ENCODE measurements around the gene NPLOC4. TPM values are rescaled to one million over a fixed set of nuclear protein-coding genes. Genes with fewer than 3 reads are reported as not detected.
A peak's percentile ranks its signal among the peaks of the same experiment; 100 is the strongest.

NPLOC4 gene
- total and polyA plus RNA-seq, 2 experiments from 2014 or later, result 51.4 to 64.6 TPM

- H3K4me1 ChIP-seq (ENCODE audit: insufficient read depth), result peaks cover 22% of the 10 kb centered on the region
- 1% methylated on average over 39 to 46 of the region's 69 CpGs for WGBS, 2 experiments (ENCODE audit: low coverage in 1 of 2, low lambda C conversion rate in 2 of 2, missing lambda C conversion rate in 2 of 2)
- H3K36me3 ChIP-seq (ENCODE audit: low read depth), result no peaks in the 10 kb centered on the region
These were observed 85.3 kb downstream of the NPLOC4 start for GRCh38 chr17:81551458-81552243.

GRCh38 chr17:81550830-81551457 lies 86.0 kb downstream of the NPLOC4 start:
- peak overlapping the region; percentile 90 for H3K4me3 ChIP-seq
- H3K79me2 ChIP-seq (ENCODE audit: insufficient read depth), result peaks cover 27% of the 10 kb centered on the region

More at GRCh38 chr17:81551458-81552243, 85.3 kb downstream of the NPLOC4 start:
- peak overlapping the region; percentile 78 for H3K9ac ChIP-seq
- H3K79me2 ChIP-seq (ENCODE audit: insufficient read depth), result peaks cover 27% of the 10 kb centered on the region
- H3K4me2 ChIP-seq (ENCODE audit: unreplicated experiment), result peak overlapping the region; percentile 84
- peak overlapping the region; percentile 90 for H3K4me3 ChIP-seq
- peaks cover 15% of the 10 kb centered on the region; the same call in 1 of the 2 replicates for H3F3A ChIP-seq (ENCODE audit: insufficient read depth)
- H3K9me3 ChIP-seq (ENCODE audit: low read depth), result no peaks in the 10 kb centered on the region
- in situ Hi-C loops (cut with MboI), result no loop called here
- no peaks in the 10 kb centered on the region for H3K9me2 ChIP-seq (ENCODE audit: insufficient read depth)
- no peaks in the 10 kb centered on the region for H3K27me3 ChIP-seq (replicated peaks; ENCODE audit: insufficient read depth)
- peak overlapping the region; percentile 75 for H2AFZ ChIP-seq
- peak; percentile 55 for DNase-seq
- no peak for TF ChIP-seq EZH2phosphoT487 (IDR thresholded peaks at IDR 0.05; ENCODE audit: insufficient read depth, low read depth)
- TF ChIP-seq EZH2 (IDR thresholded peaks at IDR 0.05; ENCODE audit: insufficient read depth, poor library complexity, severe bottlenecking), result no peak
- H3K27ac ChIP-seq, result peak overlapping the region; percentile 30; the same call in 1 of the 2 replicates
- no peaks in the 10 kb centered on the region for H4K20me1 ChIP-seq (ENCODE audit: insufficient read depth)

GRCh38 chr17:81550285-81550684 lies 86.6 kb downstream of the NPLOC4 start:
- Histone ChIP-seq H4K20me1 (ENCODE audit: insufficient read depth) (no peaks in the 10 kb centered on the region), H3K36me3 (ENCODE audit: low read depth) (no peaks in the 10 kb centered on the region), H3K27me3 (replicated peaks; ENCODE audit: insufficient read depth) (no peaks in the 10 kb centered on the region), H3K27ac (no peak overlapping the region), H3K4me3 (no peak overlapping the region), H3K9me2 (ENCODE audit: insufficient read depth) (no peaks in the 10 kb centered on the region), H3K4me2 (ENCODE audit: unreplicated experiment) (no peak overlapping the region), H3K4me1 (ENCODE audit: insufficient read depth) (peaks cover 13% of the 10 kb centered on the region), H3K9me3 (ENCODE audit: low read depth) (no peaks in the 10 kb centered on the region), H2AFZ (no peak overlapping the region), H3F3A (ENCODE audit: insufficient read depth) (peaks cover 10% of the 10 kb centered on the region; the same call in 1 of the 2 replicates), H3K9ac (no peak overlapping the region), H3K79me2 (ENCODE audit: insufficient read depth) (peaks cover 27% of the 10 kb centered on the region)
- no peak for DNase-seq
- in situ Hi-C loops (cut with MboI), result no loop called here
- TF ChIP-seq EZH2 (IDR thresholded peaks at IDR 0.05; ENCODE audit: insufficient read depth, poor library complexity, severe bottlenecking) (no peak), EZH2phosphoT487 (IDR thresholded peaks at IDR 0.05; ENCODE audit: insufficient read depth, low read depth) (no peak)
- 91 to 93% methylated on average over 13 to 15 of the region's 15 CpGs for WGBS, 2 experiments (ENCODE audit: low coverage in 1 of 2, low lambda C conversion rate in 2 of 2, missing lambda C conversion rate in 2 of 2)

More at GRCh38 chr17:81550830-81551457, 86.0 kb downstream of the NPLOC4 start:
- H3K27me3 ChIP-seq (replicated peaks; ENCODE audit: insufficient read depth), result no peaks in the 10 kb centered on the region
- peak overlapping the region; percentile 84 for H3K4me2 ChIP-seq (ENCODE audit: unreplicated experiment)
- no peak overlapping the region for H3K27ac ChIP-seq
- no peak for TF ChIP-seq EZH2phosphoT487 (IDR thresholded peaks at IDR 0.05; ENCODE audit: insufficient read depth, low read depth)
- no peak for TF ChIP-seq EZH2 (IDR thresholded peaks at IDR 0.05; ENCODE audit: insufficient read depth, poor library complexity, severe bottlenecking)
- peak overlapping the region; percentile 78 for H3K9ac ChIP-seq
- DNase-seq, result no peak
- 0 out of 2 replicates have a peak overlapping the region, but pooled peaks have one; percentile 75 for H2AFZ ChIP-seq
- WGBS, 2 experiments (ENCODE audit: low coverage in 1 of 2, low lambda C conversion rate in 2 of 2, missing lambda C conversion rate in 2 of 2), result 72 to 73% methylated on average over 26 to 27 of the region's 27 CpGs
- H3K9me3 ChIP-seq (ENCODE audit: low read depth), result no peaks in the 10 kb centered on the region
- H4K20me1 ChIP-seq (ENCODE audit: insufficient read depth), result no peaks in the 10 kb centered on the region
- in situ Hi-C loops (cut with MboI), result no loop called here
- no peaks in the 10 kb centered on the region for H3K36me3 ChIP-seq (ENCODE audit: low read depth)
- H3K9me2 ChIP-seq (ENCODE audit: insufficient read depth), result no peaks in the 10 kb centered on the region
- H3F3A ChIP-seq (ENCODE audit: insufficient read depth), result peaks cover 10% of the 10 kb centered on the region; the same call in 1 of the 2 replicates
- peaks cover 15% of the 10 kb centered on the region for H3K4me1 ChIP-seq (ENCODE audit: insufficient read depth)

DNA sequence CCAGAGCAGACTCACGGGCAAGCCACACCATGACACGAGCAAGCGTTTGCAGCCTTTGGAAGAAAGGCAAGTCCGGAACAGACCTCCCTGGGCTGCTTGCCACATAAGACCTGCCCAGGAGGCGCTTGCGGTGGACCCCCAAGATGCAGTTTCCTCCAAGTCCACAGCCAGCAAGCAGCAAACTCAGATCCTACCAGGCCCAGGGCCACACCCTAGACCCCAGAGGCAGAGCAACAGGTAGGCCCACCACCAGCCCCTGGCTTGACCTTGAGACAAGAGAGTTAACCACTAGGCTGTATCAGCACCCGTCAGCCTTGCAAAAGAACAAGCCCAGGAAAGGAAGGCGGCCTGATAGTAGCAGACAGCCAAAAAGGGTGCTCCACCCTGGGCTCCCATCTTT lies 87.1 kb downstream of the NPLOC4 start:
- no peak for TF ChIP-seq EZH2 (IDR thresholded peaks at IDR 0.05; ENCODE audit: insufficient read depth, poor library complexity, severe bottlenecking)
- no peak for TF ChIP-seq EZH2phosphoT487 (IDR thresholded peaks at IDR 0.05; ENCODE audit: insufficient read depth, low read depth)
- H3K9me3 ChIP-seq (ENCODE audit: low read depth), result no peaks in the 10 kb centered on the region
- H3K4me2 ChIP-seq (ENCODE audit: unreplicated experiment), result no peak overlapping the region
- H3K4me3 ChIP-seq, result no peak overlapping the region
- H3F3A ChIP-seq (ENCODE audit: insufficient read depth), result peaks cover 10% of the 10 kb centered on the region; the same call in 1 of the 2 replicates
- H3K27ac ChIP-seq, result no peak overlapping the region
- no peak overlapping the region for H3K9ac ChIP-seq
- H3K79me2 ChIP-seq (ENCODE audit: insufficient read depth), result peaks cover 27% of the 10 kb centered on the region
- H4K20me1 ChIP-seq (ENCODE audit: insufficient read depth), result no peaks in the 10 kb centered on the region
- H3K27me3 ChIP-seq (replicated peaks; ENCODE audit: insufficient read depth), result no peaks in the 10 kb centered on the region
- no peaks in the 10 kb centered on the region for H3K36me3 ChIP-seq (ENCODE audit: low read depth)
- H3K4me1 ChIP-seq (ENCODE audit: insufficient read depth), result peaks cover 13% of the 10 kb centered on the region
- in situ Hi-C loops (cut with MboI), result no loop called here
- H3K9me2 ChIP-seq (ENCODE audit: insufficient read depth), result no peaks in the 10 kb centered on the region
- DNase-seq, result no peak
- WGBS, 2 experiments (ENCODE audit: low coverage in 1 of 2, low lambda C conversion rate in 2 of 2, missing lambda C conversion rate in 2 of 2), result 79 to 81% methylated on average over 8 of the region's 8 CpGs
- no peak overlapping the region for H2AFZ ChIP-seq

All from GM23248 (cell line).